ENCODE data around the gene TEX261.
"Not testable (repeated sequence)": the region's sequence is repeated elsewhere in the genome, so short reads cannot be mapped to it uniquely, and the experiment has no call there.

TEX261 gene

GRCh38 chr2:71023553-71024243 lies 29.0 kb upstream of the TEX261 start:
- not testable (repeated sequence) for H3K9me3 ChIP-seq (ENCODE audit: insufficient read depth, low read length); H2AFZ ChIP-seq (ENCODE audit: low read depth, low read length, severe bottlenecking); H4K20me1 ChIP-seq (ENCODE audit: low read depth, low read length); H3K9ac ChIP-seq (ENCODE audit: low read length); H3F3A ChIP-seq (ENCODE audit: insufficient read depth); H3K36me3 ChIP-seq (ENCODE audit: low read length); H3K9me2 ChIP-seq (replicated peaks; ENCODE audit: insufficient read depth, low read length); H3K27ac ChIP-seq (ENCODE audit: low read depth, low read length); H3K79me2 ChIP-seq (ENCODE audit: insufficient read depth, low read length); H3K27me3 ChIP-seq (ENCODE audit: low read length); H3K4me3 ChIP-seq (ENCODE audit: insufficient read depth, low read length, poor library complexity, severe bottlenecking); H3K4me2 ChIP-seq (ENCODE audit: low read depth, low read length, poor library complexity, severe bottlenecking)
- peak; percentile 20 for TF ChIP-seq CTCF (IDR thresholded peaks at IDR 0.05; ENCODE audit: insufficient read depth, low read length, poor library complexity, severe bottlenecking)

- H3F3A ChIP-seq (ENCODE audit: insufficient read depth); H4K20me1 ChIP-seq (ENCODE audit: low read depth, low read length); H3K36me3 ChIP-seq (ENCODE audit: low read length); H3K79me2 ChIP-seq (ENCODE audit: insufficient read depth, low read length); H3K27ac ChIP-seq (ENCODE audit: low read depth, low read length); H3K9ac ChIP-seq (ENCODE audit: low read length); H2AFZ ChIP-seq (ENCODE audit: low read depth, low read length, severe bottlenecking); H3K27me3 ChIP-seq (ENCODE audit: low read length); H3K9me2 ChIP-seq (replicated peaks; ENCODE audit: insufficient read depth, low read length); H3K4me3 ChIP-seq (ENCODE audit: insufficient read depth, low read length, poor library complexity, severe bottlenecking); H3K9me3 ChIP-seq (ENCODE audit: insufficient read depth, low read length); H3K4me2 ChIP-seq (ENCODE audit: low read depth, low read length, poor library complexity, severe bottlenecking): not testable (repeated sequence)
Measured at GRCh38 chr2:71021394-71021793, 26.7 kb upstream of the TEX261 start.

- not testable (repeated sequence) for H3F3A ChIP-seq (ENCODE audit: insufficient read depth)
Measured at GRCh38 chr2:71019989-71020388, 25.3 kb upstream of the TEX261 start.

GRCh38 chr2:71018625-71019024 lies 24.0 kb upstream of the TEX261 start:
- Histone ChIP-seq H3K9me2 (replicated peaks; ENCODE audit: insufficient read depth, low read length) (no peaks in the 10 kb centered on the region), H3K9me3 (ENCODE audit: insufficient read depth, low read length) (no peaks in the 10 kb centered on the region), H3K27me3 (ENCODE audit: low read length) (no peaks in the 10 kb centered on the region), H3K36me3 (ENCODE audit: low read length) (no peaks in the 10 kb centered on the region), H3F3A (ENCODE audit: insufficient read depth) (no peaks in the 10 kb centered on the region), H3K27ac (ENCODE audit: low read depth, low read length) (no peak overlapping the region), H2AFZ (ENCODE audit: low read depth, low read length, severe bottlenecking) (no peak overlapping the region), H3K4me3 (ENCODE audit: insufficient read depth, low read length, poor library complexity, severe bottlenecking) (no peak overlapping the region), H3K4me2 (ENCODE audit: low read depth, low read length, poor library complexity, severe bottlenecking) (no peak overlapping the region), H3K79me2 (ENCODE audit: insufficient read depth, low read length) (no peaks in the 10 kb centered on the region), H3K9ac (ENCODE audit: low read length) (no peak overlapping the region), H4K20me1 (ENCODE audit: low read depth, low read length) (no peaks in the 10 kb centered on the region)
- TF ChIP-seq CTCF (IDR thresholded peaks at IDR 0.05; ENCODE audit: insufficient read depth, low read length, poor library complexity, severe bottlenecking), result no peak
- TF ChIP-seq EZH2phosphoT487 (conservative IDR thresholded peaks at IDR 0.05; ENCODE audit: low read length), result no peak

More at GRCh38 chr2:71019989-71020388, 25.3 kb upstream of the TEX261 start:
- H3K9ac ChIP-seq (ENCODE audit: low read length); H3K9me3 ChIP-seq (ENCODE audit: insufficient read depth, low read length); H3K27ac ChIP-seq (ENCODE audit: low read depth, low read length); H3K36me3 ChIP-seq (ENCODE audit: low read length); H3K79me2 ChIP-seq (ENCODE audit: insufficient read depth, low read length); H3K27me3 ChIP-seq (ENCODE audit: low read length); H3K4me2 ChIP-seq (ENCODE audit: low read depth, low read length, poor library complexity, severe bottlenecking); H3K4me3 ChIP-seq (ENCODE audit: insufficient read depth, low read length, poor library complexity, severe bottlenecking); H3K9me2 ChIP-seq (replicated peaks; ENCODE audit: insufficient read depth, low read length); H4K20me1 ChIP-seq (ENCODE audit: low read depth, low read length); H2AFZ ChIP-seq (ENCODE audit: low read depth, low read length, severe bottlenecking): not testable (repeated sequence)

GRCh38 chr2:71011786-71012185 lies 17.1 kb upstream of the TEX261 start:
- not testable (repeated sequence) for H2AFZ ChIP-seq (ENCODE audit: low read depth, low read length, severe bottlenecking); H3K4me2 ChIP-seq (ENCODE audit: low read depth, low read length, poor library complexity, severe bottlenecking); H4K20me1 ChIP-seq (ENCODE audit: low read depth, low read length)

More at GRCh38 chr2:71011786-71012185, 17.1 kb upstream of the TEX261 start:
- not testable (repeated sequence) for H3K9me3 ChIP-seq (ENCODE audit: insufficient read depth, low read length); H3F3A ChIP-seq (ENCODE audit: insufficient read depth); H3K4me3 ChIP-seq (ENCODE audit: insufficient read depth, low read length, poor library complexity, severe bottlenecking); H3K27ac ChIP-seq (ENCODE audit: low read depth, low read length); H3K9me2 ChIP-seq (replicated peaks; ENCODE audit: insufficient read depth, low read length); H3K36me3 ChIP-seq (ENCODE audit: low read length); H3K79me2 ChIP-seq (ENCODE audit: insufficient read depth, low read length); H3K27me3 ChIP-seq (ENCODE audit: low read length); H3K9ac ChIP-seq (ENCODE audit: low read length)
